UCSD-AML1 (cell line): Measurements from ENCODE around the gene NUP93.

ENCODE experiments used
- DNase-seq: peaks from one replicate; lab custom pipeline; 2025; ENCODE audit not compliant: unreplicated experiment; lab: John Stamatoyannopoulos, UW

The NUP93 gene

GRCh38 chr16:56847173-56847910, 117.4 kb downstream of the NUP93 start:
- no peak for DNase-seq

DNA sequence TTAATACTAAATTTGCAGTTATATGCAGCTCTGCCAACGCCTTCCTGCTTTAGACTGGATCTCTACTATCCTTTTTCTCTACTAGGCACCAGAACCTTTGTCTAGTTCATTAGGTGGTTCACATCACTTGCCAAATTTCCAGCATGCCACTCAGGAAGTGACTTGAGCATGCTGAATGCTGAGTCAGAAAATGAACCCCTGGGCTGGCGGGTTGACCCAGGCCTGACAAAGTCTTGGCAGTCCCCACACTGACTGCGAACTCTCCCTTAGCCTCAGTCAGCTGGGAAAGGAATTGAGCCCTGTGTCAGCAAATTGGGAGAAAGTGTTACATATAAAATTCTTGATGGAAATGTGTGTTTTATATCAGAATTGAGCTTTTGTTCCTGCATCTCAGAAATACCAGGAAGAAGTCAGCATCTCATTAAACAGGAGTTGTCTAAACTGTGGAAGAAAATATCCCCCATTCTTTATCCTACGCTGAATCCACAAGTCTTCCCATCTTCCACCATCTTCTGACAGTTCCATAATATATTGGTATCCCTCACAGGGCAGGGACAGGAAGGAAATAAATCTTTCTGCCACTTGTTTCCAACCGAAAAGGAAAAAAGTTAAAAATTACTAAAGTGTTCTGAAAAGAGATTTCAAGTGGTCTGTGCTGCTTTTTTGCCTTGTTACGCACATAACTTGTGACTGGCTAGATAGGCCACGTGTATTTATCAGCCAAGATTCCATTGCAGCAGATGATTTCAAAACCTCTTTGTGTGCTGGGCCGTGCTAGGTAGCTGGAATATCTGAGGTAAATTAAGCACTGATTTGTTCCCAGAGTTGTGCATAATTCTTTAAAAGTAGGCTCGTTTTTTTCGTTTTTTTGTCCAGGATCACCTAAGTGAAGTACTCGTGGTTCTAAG, 118.4 kb downstream of the NUP93 start:
- no peak for DNase-seq

- no peak for DNase-seq
Measured at GRCh38 chr16:56848955-56849689, 119.2 kb downstream of the NUP93 start.

DNA sequence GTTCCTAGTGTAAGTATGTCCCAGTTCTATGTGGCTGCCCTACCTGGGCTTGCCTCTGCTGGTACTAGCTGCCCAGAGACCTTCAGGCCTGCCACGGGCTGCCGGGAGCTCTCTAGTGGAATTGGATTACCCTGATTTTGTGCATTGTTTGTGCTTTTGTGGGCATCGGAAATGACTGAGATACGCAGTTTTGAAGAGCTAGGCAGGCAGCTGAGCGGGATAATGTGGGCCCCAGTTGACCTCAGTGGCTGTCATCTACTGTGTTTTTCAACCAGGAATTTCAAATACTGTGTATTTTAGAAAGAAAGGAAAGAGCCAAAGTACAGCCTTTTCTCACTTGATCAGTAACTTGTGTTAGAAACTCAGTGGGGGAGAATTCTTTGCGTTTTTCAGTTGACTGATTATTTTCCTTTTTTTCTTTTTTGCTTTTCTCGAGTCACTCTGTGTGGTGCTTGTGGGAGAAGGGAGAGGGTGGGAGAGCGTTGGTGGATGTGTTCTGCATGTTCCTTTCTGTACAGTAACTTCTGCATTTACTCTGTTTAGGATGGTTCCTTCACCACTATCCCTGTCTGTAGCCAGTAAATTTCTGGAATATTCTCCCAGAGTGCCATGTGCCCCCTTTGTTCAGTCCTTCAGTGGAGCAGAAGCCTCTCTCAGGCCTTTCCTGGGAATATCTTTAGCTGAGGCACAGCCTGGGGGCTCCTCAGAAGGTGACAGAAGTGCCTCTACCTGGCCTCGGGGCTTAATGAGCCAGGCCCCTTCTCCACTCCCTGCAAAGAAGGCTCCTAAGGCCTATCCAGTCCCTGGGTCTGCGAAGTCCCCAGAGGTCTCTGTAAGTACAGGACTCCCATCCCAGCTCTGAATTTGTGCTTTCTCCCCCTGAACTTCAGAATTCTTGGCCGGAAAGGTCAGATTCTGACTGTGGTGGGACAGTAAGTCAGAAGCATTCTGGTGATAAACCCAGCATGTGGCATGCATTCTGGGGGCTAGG, 120.1 kb downstream of the NUP93 start:
- DNase-seq, result no peak

GRCh38 chr16:56851671-56852400, 121.9 kb downstream of the NUP93 start:
- peak; percentile 37 for DNase-seq

GRCh38 chr16:56852401-56852730, 122.4 kb downstream of the NUP93 start:
- no peak for DNase-seq

DNA sequence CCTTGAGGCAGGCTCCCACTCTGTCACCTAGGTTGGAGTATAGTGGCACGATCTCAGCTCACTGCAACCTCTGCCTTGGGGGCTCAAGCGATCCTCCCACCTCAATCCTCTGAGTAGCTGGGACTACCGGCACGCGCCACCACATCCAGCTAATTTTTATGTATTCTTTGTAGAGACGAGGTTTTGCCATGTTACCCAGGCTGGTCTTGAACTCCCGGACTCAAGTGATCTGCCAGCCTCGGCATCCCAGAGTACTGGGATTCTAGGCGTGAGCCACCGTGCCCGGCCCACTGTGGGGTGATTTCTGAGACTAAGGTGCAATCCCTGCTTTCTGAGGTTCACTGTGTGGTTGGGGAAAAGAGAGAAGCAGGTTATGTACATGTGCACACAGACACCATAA, 123.0 kb downstream of the NUP93 start:
- DNase-seq, result no peak

DNA sequence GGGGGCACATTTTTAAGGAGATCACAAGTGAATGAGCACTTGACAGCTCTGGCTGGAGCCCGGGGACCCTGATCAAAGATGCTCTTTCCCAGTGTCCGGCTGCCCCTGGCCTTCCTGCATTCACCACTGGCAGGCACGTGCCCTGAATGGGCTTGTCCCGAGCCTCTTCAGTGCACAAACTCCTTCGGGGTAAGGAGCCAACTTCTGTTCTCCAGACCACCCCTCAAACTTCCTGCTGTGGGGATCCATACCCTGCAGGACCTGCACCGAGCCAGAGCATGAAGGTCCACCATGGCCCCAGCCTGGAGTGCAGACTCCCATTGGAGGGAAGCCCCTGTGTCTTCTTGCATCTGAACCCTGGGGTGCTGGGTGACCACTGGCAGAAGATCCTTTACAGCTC, 125.3 kb downstream of the NUP93 start:
- no peak for DNase-seq

DNA sequence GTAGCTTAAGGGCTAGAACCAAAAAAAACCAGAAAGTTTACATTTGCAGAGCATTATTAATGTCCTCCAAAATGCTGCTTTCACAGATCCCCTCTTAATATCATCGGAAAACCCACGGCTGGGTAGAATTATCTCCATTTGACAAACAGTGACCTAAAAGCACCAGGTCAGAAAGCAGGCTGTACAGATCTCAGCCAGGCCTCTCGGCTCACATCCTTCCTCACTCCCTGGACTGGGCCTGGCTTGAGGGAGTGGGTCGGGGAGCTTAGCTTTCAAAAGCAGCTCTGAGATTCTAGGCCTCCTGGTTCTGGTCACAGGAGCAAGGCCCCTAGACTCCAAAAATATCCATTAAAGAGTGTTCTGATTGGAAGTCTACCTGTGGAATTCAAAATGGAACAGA, 126.0 kb downstream of the NUP93 start:
- no peak for DNase-seq

- DNase-seq, result no peak
Measured at GRCh38 chr16:56856876-56857447, 127.0 kb downstream of the NUP93 start.

DNA sequence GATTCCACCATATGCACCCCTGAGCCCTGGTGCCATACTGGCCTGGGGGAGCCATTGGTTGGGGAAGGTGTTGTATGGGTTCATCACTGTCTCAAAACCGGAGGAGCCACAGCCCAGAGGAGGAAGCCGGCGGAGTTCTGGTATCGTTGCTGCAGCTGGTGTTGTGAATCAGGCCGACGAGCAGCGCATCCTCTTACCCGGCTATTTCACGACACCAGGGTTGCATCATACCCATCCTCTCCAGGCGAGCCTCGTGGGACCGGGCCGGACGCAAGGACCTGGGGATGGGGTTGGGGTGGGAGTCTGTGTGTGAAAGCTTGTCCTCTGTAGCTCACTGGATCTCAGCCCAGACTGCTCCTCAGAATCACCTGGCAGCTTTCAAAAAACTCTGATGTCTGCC, 128.4 kb downstream of the NUP93 start:
- DNase-seq, result no peak

- DNase-seq, result no peak
Measured at GRCh38 chr16:56859636-56860035, 129.7 kb downstream of the NUP93 start.

- no peak for DNase-seq
Measured at GRCh38 chr16:56860226-56861020, 130.5 kb downstream of the NUP93 start.

- DNase-seq, result no peak
Measured at GRCh38 chr16:56861092-56861610, 131.2 kb downstream of the NUP93 start.

- DNase-seq, result no peak
Measured at GRCh38 chr16:56861756-56862155, 131.8 kb downstream of the NUP93 start.

GRCh38 chr16:56862776-56863175, 132.8 kb downstream of the NUP93 start:
- peak; percentile 61 for DNase-seq

- DNase-seq, result no peak
Measured at GRCh38 chr16:56864960-56865359, 135.0 kb downstream of the NUP93 start, which contains the start of gene SLC12A3. Gene SLC12A3, plus strand, starts transcription at chr16:56865207. Its CDS starts 29 bp downstream, at chr16:56865236.

DNA sequence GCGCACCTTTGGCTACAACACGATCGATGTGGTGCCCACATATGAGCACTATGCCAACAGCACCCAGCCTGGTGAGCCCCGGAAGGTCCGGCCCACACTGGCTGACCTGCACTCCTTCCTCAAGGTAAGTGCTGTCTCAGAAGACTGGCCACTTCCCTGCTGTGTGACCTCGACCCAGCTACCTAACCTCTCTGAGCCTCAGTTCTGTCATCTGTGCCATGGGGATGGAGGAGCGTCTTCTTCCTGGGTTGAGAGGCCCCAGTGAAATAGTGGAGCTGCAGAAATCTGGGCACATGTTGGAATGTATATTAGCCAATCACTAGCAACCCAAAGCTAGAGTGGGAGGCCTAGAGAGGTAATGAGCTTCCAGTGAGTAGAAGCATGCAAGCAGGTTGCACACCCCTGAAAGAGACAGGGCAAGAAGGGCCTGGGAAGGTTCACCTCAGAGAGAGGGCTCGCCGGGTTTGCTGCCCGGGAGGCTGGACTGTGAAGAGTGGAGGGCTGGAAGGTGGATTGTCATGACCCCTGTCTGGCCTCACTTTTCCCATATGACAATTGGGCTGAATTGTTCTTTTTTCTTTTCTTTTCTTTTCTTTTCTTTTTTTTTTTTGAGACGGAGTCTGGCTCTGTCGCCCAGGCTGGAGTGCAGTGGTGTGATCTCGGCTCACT, 135.6 kb downstream of the NUP93 start:
- no peak for DNase-seq
